Stimulated activated CD4-positive, alpha-beta T cell treated with anti-CD3 and anti-CD28 coated beads, Interleukin-12 subunit alpha, Interleukin-12 subunit beta, amount 100 ng/mL, for 24 hours (primary cell): ENCODE data around the gene GNG14.
A peak's percentile ranks its signal among the peaks of the same experiment; 100 is the strongest.
"Not testable (repeated sequence)": the region's sequence is repeated elsewhere in the genome, so short reads cannot be mapped to it uniquely, and the experiment has no call there.

Experiments used
- DNase-seq, 2 experiments: peaks; one replicate each; pipeline ENCODE4 v3.0.0-alpha.2; 2020; ENCODE audit warnings: low read depth in 2 of 2

Gene GNG14

GRCh38 chr19:12667731-12668302 is 20.0 kb upstream of the GNG14 start:
- no peak for DNase-seq

DNA sequence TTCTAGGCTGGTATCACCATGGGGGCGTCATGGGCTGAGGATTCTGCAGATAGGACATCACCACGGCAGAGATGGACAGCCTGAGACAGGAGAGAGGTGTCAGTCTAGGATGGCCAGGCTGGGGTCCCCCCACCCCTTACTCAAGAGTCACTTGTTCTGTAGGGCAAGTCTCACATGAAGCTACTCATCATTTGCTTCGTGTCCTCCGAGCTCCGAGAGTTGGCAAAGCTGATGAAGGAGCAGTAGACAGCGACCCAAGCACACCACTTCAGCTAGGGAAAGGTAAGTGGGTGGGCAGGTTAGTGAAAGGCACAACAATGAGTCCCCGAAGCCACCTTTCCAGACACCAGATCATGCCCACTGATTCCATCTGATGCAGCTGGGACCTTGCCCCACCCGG is 19.5 kb upstream of the GNG14 start:
- no peak for DNase-seq

DNA sequence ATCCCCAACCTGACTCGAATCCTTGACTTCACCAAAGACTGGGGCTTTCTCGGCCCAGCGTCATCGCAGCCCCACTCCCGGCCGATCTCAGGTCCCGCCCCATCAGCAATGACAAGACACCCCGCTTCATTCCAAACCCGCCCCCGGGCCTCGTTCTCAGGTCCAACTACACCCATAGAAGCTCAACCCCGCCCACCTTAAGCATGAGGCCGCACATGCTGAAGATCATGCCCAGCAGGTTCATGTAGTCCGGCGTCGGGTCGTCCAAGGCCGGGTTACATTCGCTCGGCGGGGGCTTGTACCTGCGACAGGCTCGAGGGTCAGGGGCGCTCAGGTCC is 18.9 kb upstream of the GNG14 start:
- DNase-seq, result peak in 1 of 2 experiments; percentile 54

GRCh38 chr19:12669270-12670158 is 18.3 kb upstream of the GNG14 start:
- DNase-seq, result peak; percentile 56 to 59

DNA sequence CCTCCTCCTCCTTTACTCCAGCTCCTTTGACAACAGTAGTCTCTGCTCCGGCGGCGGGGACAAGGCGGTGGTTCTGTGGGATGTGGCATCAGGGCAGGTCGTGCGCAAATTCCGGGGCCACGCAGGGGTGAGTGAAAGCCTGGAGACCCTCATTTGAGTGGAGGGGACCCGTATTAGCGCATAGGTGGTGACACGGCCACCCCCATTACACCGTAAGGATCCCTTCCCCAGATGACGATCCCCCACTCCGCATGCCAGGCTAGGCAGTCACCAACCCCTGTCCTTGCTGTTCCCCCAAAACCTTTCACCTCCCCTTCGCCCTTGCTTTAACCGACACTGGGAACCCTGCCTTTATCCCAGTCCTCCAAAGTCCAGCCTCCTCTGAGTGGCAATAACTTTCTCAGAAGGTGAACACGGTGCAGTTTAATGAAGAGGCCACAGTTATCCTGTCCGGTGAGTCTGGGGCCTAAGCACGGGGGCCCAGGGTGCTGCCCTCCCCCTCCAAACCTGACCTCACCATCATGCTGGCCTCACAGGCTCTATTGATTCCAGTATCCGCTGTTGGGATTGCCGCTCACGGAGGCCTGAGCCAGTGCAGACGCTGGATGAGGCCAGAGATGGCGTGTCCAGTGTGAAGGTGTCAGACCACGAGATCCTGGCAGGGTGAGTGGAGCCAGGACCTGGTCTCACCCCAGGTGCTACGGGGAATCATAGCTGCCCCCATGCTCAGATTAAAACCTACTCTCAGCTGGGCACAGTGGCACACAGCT is 17.5 kb upstream of the GNG14 start:
- DNase-seq, result no peak

GRCh38 chr19:12672744-12673143 is 15.1 kb upstream of the GNG14 start:
- no peak for DNase-seq

DNA sequence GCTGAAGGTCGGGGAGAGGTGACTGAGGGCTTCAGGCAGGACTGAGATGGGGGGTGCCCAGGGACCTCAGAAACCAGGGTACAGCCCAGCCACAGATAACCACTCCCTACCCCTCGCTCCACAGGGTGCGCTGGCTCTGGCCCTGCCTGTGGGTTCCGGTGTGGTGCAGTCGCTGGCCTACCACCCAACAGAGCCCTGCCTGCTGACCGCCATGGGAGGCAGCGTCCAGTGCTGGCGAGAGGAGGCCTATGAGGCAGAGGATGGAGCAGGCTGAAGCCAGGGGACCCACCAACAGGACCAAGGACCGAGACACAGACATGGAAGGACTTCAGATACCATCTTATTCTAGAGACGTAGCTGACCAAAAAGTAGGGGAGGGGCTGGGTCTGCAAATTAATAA is 12.4 kb upstream of the GNG14 start:
- DNase-seq, result no peak

DNA sequence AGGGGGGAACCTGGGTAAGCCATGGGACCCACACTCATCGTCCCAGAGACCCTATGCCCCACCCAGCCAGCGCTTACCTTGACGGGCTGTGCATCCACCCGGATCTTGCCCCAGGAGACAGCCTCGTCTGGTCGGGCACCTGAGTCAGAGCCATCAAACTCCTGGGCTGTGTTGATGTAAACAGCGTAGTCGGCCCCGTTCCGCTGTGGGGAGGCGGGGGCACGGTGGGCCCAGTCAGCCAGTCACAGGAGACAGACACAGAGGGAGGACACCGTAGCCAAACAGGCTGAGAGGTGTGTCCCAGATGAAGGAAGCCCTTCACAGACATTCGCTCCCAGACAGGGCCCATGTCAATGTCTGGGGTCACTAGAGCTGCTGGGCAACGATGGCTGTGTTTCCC is 11.9 kb upstream of the GNG14 start:
- DNase-seq, result no peak

- DNase-seq, result peak; percentile 66 to 93
Measured at GRCh38 chr19:12676384-12676792, 11.4 kb upstream of the GNG14 start.

DNA sequence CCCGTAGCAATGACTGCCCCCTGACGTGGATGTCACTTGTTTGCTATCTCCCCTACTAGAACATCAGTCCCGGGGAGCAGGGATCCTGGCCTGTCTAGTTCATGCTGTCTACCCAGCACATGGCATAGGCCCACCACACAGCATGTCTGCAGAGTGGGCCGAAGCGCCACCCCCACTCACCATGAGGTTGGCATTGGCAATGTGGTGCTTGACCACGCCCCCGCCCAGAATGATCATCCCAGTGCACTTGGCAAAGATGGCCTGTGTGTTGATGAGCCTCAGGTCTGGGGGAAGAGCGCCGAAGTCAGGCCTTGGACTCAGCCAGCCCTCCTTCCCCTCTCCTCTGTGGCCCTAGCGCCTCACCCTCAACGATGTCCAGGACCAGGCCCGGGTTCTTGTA is 10.9 kb upstream of the GNG14 start:
- DNase-seq, result no peak

DNA sequence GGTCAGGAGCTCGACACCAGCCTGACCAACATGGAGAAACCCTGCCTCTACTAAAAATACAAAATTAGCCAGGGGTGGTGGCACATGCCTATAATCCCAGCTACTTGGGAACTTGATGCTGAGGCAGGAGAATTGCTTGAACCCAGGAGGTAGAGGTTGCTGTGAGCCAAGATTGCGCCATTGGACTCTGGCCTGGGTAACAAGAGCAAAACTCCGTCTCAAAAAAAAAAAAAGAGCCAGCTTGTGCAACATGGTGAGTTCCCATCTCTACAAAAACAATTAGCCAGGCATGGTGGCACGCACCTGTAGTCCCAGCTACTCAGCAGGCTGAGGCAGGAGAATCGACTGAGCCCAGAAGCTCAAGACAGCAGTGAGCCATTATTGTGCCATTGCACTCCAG is 9.8 kb upstream of the GNG14 start:
- not testable (repeated sequence) for DNase-seq

- DNase-seq, result no peak
Measured at GRCh38 chr19:12680034-12680433, 7.8 kb upstream of the GNG14 start.

- peak; percentile 76 to 88 for DNase-seq
Measured at GRCh38 chr19:12681074-12681987, 6.5 kb upstream of the GNG14 start, which contains the start of gene DHPS. Gene DHPS, minus strand, starts transcription at chr19:12681880. Its CDS starts 114 bp downstream, at chr19:12681766.

DNA sequence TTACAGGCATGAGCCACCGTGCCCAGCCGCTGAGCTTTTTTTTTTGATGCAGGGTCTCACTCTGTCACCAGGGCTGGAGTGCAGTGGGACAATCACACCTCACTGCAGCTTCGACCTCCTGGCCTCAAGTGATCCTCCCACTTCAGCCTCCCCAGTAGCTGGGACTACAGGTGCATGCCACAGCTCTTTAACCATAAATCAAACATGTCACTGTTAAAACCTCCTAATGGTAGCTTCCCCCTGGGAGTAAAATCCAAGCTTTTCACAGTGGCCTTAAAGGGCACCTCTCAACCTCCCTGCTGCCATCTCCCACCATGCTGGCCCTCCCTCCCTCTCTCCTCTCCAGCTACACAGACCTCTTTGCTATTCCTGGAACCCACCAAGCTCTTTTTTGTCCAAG is 2.0 kb upstream of the GNG14 start:
- DNase-seq, result no peak

GRCh38 chr19:12689012-12689411 is 1.2 kb downstream of the GNG14 start:
- no peak for DNase-seq

GRCh38 chr19:12689581-12690216 is 1.9 kb downstream of the GNG14 start:
- no peak for DNase-seq

DNA sequence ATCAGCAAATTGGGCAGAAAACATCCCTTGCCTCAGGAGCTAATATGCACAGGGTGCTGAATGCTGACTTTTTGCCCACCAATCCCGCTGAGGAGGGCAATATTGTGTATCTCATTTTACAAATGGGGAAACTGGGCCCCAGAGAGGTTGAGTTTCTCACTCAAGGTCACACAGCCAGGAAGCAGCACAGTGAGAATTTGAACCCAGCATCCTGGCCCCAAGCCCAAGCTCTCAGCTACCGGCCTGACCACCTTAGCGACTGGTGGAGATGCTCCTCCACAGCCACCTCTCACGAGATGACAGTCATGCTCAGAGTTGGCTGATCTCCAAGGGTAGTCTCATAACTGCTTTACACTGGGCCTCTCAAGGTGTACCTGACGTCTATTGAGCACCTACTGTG is 5.2 kb downstream of the GNG14 start:
- DNase-seq, result no peak

- DNase-seq, result no peak
Measured at GRCh38 chr19:12694641-12695040, 6.8 kb downstream of the GNG14 start.

- DNase-seq, result no peak
Measured at GRCh38 chr19:12695096-12695495, 7.3 kb downstream of the GNG14 start.

GRCh38 chr19:12695514-12695913 is 7.7 kb downstream of the GNG14 start:
- DNase-seq, result no peak

- no peak for DNase-seq
Measured at GRCh38 chr19:12695997-12696365, 8.2 kb downstream of the GNG14 start.
